GM18519 (cell line): ENCODE measurements around the gene GUCY2F.
A peak's percentile ranks its signal among the peaks of the same experiment; 100 is the strongest.

Experiments
- ATAC-seq: cut with Tn5 transposase; IDR thresholded peaks from one replicate; pipeline ENCODE4 v1.9.1; 2021; ENCODE audit warnings: mild to moderate bottlenecking, moderate library complexity; ENCODE audit not compliant: unreplicated experiment, low FRiP score

GUCY2F gene

GRCh38 chrX:109481986-109482385 is at the start of gene GUCY2F:
TSS of gene GUCY2F (minus strand) at chrX:109482086. CDS start at chrX:109475936, 6,150 bp downstream.
- no peak for ATAC-seq

GRCh38 chrX:109519001-109519400 is 37.1 kb upstream of the GUCY2F start:
- no peak for ATAC-seq

GRCh38 chrX:109511113-109511512 is 29.2 kb upstream of the GUCY2F start:
- ATAC-seq, result no peak

GRCh38 chrX:109508915-109509314 is 27.0 kb upstream of the GUCY2F start:
- ATAC-seq, result no peak

GRCh38 chrX:109501176-109501575 is 19.3 kb upstream of the GUCY2F start:
- ATAC-seq, result no peak

- no peak for ATAC-seq
These were observed 16.5 kb upstream of the GUCY2F start for GRCh38 chrX:109498434-109498833.

- no peak for ATAC-seq
These were observed 7.3 kb upstream of the GUCY2F start for GRCh38 chrX:109489174-109489573.

- no peak for ATAC-seq
These were observed 5.8 kb upstream of the GUCY2F start for GRCh38 chrX:109487640-109488039.

- peak; percentile 47 for ATAC-seq
These were observed 3.8 kb upstream of the GUCY2F start for GRCh38 chrX:109485470-109486340.

- ATAC-seq, result no peak
These were observed 3.0 kb upstream of the GUCY2F start for GRCh38 chrX:109484886-109485285.

GRCh38 chrX:109475174-109475891 is 6.6 kb downstream of the GUCY2F start:
- no peak for ATAC-seq

GRCh38 chrX:109472939-109473735 is 8.7 kb downstream of the GUCY2F start:
- no peak for ATAC-seq

- ATAC-seq, result no peak
These were observed 17.7 kb downstream of the GUCY2F start for GRCh38 chrX:109464231-109464630.

GRCh38 chrX:109463784-109464183 is 18.1 kb downstream of the GUCY2F start:
- no peak for ATAC-seq

- no peak for ATAC-seq
These were observed 33.5 kb downstream of the GUCY2F start for GRCh38 chrX:109448282-109448938.

GRCh38 chrX:109441266-109441665 is 40.6 kb downstream of the GUCY2F start:
- no peak for ATAC-seq

GRCh38 chrX:109440475-109440874 is 41.4 kb downstream of the GUCY2F start:
- no peak for ATAC-seq

GRCh38 chrX:109409181-109409580 is 72.7 kb downstream of the GUCY2F start:
- no peak for ATAC-seq

- no peak for ATAC-seq
These were observed 78.0 kb downstream of the GUCY2F start for GRCh38 chrX:109403922-109404321.

GRCh38 chrX:109399831-109400230 is 82.1 kb downstream of the GUCY2F start:
- ATAC-seq, result no peak
